Measurements from ENCODE around the gene SHISA4.

DNA sequence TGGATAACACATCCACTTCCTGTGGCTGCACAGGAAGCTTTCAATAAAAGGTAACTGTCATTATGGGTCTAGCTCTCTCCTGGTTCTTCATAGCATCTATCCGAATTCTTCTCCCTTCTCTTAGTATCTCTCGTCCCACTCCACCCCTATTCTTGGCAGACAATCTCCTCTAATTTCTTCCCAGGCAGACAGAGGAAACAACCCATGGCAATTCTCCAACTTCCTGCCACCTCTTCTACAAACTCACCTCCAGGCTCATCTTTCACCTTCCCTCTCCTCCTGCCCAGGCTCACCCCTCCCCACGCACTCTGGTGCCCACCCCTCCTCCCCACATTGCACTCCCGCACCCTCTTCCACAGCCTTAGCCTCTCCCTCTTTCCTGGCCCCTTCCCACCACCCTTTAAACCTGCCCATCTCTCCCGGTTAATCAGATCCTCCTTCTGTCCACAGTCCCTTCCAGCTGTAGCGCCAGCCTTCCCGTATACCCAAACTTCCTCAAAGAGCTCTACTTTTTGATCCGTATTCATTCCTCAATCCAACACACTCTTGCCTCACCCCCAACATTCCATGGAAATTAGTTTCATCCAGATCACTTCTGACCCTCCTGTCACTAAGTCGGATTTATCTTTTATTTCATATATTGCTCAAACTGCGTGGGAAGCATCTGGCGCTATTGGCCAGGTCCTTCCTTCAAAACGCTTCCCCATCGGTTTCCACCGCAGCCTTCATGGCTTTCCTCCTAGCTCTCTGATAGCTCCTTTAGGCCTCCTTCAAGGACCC, 25.9 kb downstream of the SHISA4 start:
- TF ChIP-seq, protein P1, sequence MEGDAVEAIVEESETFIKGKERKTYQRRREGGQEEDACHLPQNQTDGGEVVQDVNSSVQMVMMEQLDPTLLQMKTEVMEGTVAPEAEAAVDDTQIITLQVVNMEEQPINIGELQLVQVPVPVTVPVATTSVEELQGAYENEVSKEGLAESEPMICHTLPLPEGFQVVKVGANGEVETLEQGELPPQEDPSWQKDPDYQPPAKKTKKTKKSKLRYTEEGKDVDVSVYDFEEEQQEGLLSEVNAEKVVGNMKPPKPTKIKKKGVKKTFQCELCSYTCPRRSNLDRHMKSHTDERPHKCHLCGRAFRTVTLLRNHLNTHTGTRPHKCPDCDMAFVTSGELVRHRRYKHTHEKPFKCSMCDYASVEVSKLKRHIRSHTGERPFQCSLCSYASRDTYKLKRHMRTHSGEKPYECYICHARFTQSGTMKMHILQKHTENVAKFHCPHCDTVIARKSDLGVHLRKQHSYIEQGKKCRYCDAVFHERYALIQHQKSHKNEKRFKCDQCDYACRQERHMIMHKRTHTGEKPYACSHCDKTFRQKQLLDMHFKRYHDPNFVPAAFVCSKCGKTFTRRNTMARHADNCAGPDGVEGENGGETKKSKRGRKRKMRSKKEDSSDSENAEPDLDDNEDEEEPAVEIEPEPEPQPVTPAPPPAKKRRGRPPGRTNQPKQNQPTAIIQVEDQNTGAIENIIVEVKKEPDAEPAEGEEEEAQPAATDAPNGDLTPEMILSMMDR (IDR thresholded peaks at IDR 0.05; ENCODE audit: insufficient read depth, low read depth, low read length): no peak
- TF ChIP-seq EZH2 (IDR thresholded peaks at IDR 0.05; ENCODE audit: insufficient read depth, low read length): no peak
